Prostate gland (tissue), 2 donors: ENCODE results near the gene TBC1D22A.

Experiments used
- POLR2A ChIP-seq: fragments of 450-650 bp; IDR thresholded peaks from one replicate; pipeline ENCODE4 v1.6.1; 2016; ENCODE audit warnings: antibody characterized with exemption, mild to moderate bottlenecking
- POLR2AphosphoS5 ChIP-seq: sonication (generic); formaldehyde crosslinking; IDR thresholded peaks from one replicate; pipeline ENCODE4 v1.6.1; 2017; ENCODE audit warnings: antibody characterized with exemption
- TF ChIP-seq, protein P1 (sequence below), 4 experiments: fragments of 200-600 bp in 2 of 4; fragments of 450-650 bp in 2 of 4; sonication (generic) in 2 of 4; IDR thresholded peaks; 1 replicate in 3 of 4; 2 replicates in 1 of 4; pipeline ENCODE4 v1.5.1; 2016 to 2019; ENCODE audit warnings: antibody characterized with exemption in 4 of 4, mild to moderate bottlenecking in 2 of 4, moderate library complexity in 2 of 4

DNA sequence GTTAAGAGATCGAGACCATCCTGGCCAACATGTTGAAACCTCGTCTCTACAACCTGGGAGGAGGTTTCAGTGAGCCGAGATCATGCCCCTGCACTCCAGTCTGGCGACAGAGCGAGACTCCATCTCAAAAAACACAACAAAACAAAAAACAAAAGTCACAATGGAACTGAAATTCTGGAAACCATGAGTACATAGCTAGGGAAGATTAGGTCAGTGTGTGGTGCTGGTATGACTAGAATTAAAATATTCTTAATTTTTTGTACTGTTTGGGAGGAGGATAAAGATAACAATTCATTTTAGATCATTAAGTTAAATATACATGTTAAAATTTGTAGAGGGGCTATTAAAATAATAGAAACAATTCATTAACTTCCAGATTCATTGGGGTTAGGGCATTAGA lies 344.4 kb downstream of the TBC1D22A start:
- TF ChIP-seq, protein P1, sequence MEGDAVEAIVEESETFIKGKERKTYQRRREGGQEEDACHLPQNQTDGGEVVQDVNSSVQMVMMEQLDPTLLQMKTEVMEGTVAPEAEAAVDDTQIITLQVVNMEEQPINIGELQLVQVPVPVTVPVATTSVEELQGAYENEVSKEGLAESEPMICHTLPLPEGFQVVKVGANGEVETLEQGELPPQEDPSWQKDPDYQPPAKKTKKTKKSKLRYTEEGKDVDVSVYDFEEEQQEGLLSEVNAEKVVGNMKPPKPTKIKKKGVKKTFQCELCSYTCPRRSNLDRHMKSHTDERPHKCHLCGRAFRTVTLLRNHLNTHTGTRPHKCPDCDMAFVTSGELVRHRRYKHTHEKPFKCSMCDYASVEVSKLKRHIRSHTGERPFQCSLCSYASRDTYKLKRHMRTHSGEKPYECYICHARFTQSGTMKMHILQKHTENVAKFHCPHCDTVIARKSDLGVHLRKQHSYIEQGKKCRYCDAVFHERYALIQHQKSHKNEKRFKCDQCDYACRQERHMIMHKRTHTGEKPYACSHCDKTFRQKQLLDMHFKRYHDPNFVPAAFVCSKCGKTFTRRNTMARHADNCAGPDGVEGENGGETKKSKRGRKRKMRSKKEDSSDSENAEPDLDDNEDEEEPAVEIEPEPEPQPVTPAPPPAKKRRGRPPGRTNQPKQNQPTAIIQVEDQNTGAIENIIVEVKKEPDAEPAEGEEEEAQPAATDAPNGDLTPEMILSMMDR (IDR thresholded peaks at IDR 0.05) = no peak
- TF ChIP-seq POLR2A (no peak), POLR2AphosphoS5 (no peak)
